Mesenteric fat pad (tissue), 1 donor: ENCODE data around the gene P2RY14. TPM values are rescaled to one million over a fixed set of nuclear protein-coding genes. Genes with fewer than 3 reads are reported as not detected.

ENCODE experiments used
- DNase-seq: peaks from one replicate; pipeline ENCODE4 v3.0.0-alpha.2; 2020; ENCODE audit warnings: low spot score
- total RNA-seq: library from RNA; stranded (reverse); fragmentation: NEBNext Ultra II Directional; extraction: Animal tissue kit (Norgen Biotek cat#: 25700); gene quantifications from one replicate; pipeline ENCODE4 v1.2.1, GENCODE V29; 2021
- donor health status: DM: yes; HTN: yes; CAD: no.

The P2RY14 gene
- total RNA-seq, 1 donor from 2014 or later, result 1.4 TPM

DNA sequence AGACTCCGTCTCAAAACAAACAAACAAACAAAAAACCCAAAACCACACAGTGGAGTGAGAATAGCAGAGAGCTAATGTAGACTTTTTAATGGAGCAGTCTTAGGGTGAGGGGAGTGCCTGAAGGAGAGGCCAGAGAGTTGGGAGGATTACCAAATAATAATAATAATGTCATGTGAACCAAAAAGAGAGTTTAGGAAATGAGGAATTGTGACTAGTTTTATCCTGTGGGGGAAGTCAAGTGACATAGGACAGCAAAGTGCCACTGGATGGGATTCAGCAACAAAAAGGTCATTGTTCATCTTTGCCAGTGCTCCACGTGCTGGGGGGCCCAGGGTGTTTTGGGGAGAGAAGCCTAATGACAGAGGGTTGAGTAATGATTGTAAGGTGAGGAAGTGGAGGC, 25.4 kb upstream of the P2RY14 start:
- no peak for DNase-seq

DNA sequence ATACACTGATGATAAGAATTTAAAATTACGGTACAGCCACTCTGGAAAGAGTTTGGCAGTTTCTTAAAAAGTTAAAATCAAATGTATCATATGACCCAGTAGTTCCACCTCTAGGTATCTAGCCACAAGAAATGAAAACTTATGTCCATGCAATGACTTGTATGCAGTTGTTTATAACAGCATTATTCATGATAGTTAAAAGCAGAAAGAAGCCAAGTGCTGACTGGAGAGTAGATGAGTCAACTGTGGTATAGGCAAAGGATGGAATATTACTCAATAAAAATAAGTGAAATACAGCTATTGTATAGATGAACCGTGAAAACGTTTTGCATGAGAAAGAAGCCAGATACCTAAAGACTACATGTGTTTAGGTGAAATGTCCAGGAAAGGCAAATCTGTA, 23.4 kb upstream of the P2RY14 start:
- no peak for DNase-seq

GRCh38 chr3:151300539-151300938, 22.2 kb upstream of the P2RY14 start:
- no peak for DNase-seq

DNA sequence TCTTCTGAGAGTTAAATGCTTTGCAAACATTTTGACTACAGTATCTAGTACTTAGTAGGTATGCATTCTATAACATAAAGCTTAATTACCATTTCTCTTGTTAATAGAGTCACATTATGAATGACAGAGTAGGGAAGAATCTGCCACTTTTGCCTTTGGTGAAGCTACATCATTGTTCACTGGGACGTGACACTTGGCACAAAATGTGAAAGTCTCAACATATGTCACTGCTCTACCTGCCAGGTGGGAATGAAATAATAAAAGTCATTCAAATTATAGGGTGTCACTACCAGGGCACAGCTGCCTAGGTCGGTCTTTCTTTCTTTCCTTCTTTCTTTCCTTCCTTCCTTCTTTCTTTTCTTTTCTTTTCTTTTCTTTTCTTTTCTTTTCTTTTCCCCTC, 20.7 kb upstream of the P2RY14 start:
- DNase-seq, result no peak

GRCh38 chr3:151297429-151297828, 19.1 kb upstream of the P2RY14 start:
- no peak for DNase-seq

- no peak for DNase-seq
Measured at GRCh38 chr3:151296226-151296625, 17.9 kb upstream of the P2RY14 start.

DNA sequence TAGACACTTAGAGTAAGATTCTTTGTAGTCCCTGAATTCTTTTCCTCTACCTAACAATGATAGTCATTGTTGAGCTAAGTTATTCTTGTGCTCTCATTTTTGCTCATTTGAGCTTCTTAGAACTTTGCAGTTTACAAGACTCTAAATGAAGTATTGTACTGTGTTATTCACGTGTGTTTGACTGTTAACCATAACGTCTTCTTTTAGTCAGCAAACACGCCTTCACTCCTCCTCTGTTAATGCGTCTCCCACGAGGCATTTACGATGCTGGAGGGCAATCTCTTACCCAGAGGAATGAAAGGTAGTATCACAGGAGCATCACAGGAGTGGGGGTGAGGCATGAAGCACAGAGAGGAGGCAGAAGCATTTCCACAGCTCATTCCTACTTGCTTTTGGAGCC, 14.8 kb upstream of the P2RY14 start:
- no peak for DNase-seq

DNA sequence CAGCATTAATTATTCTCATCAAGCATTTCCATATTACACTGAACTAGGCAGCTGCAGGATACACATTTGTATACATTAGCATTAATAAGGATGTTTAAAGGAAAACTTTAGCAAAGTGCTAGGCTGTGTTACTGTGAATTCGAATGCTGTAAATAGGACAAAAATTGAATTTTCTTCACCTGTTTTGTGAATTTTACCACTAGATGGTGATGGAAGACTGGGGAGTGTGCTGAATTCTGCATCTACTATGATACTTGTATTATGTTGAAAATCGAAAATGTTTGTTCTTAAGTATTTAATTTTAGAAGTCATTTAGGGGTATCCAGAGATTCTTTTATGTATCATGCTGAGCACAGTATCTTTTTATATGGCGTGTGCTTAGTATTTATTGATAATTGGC, 12.3 kb upstream of the P2RY14 start:
- no peak for DNase-seq

DNA sequence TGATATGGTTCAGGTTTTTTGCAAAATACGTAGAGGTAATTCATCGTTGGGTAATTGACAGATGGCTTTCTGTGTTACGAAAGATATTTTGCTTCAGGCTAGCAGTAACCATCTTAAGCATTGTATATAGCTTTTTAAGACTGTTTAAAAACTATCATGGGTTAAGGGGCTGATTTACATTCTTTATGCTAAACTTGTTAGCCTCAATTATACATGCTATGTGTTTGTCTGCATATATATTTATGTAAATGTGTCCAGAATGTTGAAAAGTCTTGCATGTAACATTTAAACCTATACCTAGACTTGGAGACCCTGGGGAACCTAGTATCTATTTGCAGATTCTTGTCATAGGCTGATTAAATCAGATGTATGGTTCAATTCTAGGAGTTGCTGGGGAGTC, 11.1 kb upstream of the P2RY14 start:
- DNase-seq, result no peak

DNA sequence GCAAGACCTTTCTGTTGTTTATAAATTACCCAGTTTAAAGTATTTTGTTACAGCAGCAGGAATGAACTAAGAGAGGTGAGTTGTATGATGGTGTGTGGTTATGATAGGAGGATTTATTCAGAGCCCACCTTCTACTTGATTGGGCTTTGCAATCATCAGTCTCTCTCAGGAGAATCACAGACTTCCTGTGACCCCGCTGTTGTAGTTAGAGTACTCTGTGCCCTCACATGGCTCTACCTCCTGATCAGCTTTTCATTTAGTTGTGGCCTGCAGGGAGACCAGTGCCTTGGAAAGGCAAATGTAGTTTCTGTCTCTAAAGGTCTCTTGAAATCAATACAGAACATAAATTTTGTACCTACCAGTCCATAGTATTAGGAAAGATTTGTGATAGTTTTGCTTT, 7.6 kb upstream of the P2RY14 start:
- no peak for DNase-seq

DNA sequence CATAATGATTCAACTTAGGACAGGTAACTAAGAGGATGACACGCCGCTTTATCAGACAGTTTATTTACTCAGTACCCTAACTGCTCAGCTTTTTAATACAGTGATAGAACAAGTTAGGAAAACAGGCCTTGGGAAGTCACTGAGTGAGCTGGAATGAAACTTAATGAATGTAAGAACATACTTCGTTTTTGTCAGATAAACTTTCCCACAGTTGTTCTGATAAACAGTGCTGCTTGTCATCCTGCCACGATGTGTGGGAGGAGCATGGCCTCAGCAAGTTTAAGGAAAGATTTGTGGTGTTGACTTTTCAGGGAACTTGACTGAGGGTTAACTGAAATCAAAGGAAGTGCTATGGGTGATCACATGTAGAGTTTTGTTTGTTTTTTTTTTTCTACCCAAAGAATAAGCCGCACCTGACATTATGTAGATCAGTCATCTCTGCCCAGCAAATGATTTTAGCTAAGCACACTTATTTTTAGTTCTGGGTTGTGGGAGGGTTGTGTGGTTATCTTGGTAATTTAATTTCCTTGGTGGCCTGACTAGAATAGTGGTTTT, 5.6 kb upstream of the P2RY14 start:
- no peak for DNase-seq

DNA sequence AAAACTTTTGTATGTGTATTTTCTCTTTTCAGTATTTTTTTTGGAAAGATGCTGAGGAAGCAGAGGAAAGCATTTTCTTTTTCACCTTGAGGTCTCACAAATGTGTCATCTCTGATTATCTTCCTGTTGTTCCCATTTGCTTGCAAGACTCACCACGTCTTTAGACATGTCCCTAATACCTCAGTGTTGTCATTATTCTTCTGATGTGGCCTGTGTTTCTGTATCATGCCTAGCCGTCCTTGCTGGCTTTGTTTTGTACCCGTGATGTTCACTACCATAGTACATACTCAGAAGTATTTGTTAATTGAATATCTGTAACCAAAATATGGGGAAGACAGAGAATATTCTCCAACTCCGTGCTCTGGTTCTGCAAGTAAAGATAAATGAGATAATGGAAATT, 5.0 kb upstream of the P2RY14 start:
- no peak for DNase-seq

DNA sequence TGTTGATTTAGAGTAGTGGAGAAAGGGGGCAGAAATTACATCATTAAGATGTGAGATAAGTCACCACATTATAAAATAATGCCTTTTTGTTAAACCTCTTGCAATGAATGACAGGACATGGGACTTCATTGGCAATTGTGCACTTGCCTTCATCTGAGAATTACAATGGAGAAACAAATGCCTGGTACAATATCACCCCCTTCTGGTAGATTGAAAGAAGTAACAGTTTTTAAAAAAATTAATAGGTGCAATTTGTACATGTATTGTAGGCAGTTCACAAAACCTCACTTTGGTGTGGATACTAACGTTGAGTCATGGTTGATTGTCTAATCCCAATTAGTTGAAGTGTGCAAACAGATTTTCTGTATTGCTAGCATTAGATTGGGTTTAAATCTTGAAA, 4.6 kb upstream of the P2RY14 start:
- no peak for DNase-seq

DNA sequence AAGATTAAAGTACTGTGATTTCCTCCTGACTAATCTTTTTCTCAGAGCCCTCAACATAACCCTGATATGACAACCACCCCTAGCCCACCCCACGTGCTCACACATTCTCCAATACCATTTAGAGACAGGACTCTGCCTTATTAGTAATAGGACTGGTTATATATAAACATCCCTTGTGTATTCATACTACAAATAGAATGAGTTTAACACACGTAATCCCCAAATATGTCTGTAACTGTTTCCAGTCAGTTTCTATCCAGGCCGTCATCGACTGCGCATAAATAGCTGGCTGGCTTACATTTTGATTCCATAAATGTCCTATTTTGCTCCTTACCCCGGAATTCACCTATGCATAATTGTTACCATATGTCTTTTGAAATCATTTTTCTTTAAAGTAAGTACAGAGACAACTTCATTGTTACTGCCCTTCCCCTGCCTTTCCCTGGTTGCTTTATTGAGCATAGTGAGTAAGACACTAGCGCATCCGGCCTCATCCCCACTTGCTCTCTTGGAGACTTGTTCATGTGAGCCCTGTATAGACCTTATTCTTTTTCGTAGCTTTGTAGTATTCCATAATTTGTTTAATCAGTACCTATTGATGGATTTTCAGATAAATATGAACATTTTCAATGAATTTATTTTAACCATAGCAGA, 3.5 kb upstream of the P2RY14 start:
- DNase-seq, result no peak

DNA sequence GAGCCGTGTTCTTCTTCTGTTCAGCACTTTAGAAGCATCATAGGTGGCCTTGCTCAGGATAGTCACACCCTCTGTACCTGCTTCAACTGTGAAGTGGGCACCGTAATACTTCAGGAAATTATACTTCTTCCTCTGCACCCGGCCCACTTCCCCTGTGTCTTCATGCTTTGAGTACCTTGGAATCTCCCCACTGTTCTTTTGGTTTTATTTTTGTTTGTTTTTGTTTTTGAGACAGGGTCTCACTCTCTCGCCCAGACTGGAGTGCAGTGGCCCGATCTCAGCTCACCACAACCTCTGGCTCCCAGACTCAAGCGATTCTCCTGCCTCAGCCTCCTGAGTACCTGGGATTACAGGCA, 1.7 kb downstream of the P2RY14 start:
- DNase-seq, result no peak

- DNase-seq, result no peak
Measured at GRCh38 chr3:151276038-151276686, 2.2 kb downstream of the P2RY14 start.

DNA sequence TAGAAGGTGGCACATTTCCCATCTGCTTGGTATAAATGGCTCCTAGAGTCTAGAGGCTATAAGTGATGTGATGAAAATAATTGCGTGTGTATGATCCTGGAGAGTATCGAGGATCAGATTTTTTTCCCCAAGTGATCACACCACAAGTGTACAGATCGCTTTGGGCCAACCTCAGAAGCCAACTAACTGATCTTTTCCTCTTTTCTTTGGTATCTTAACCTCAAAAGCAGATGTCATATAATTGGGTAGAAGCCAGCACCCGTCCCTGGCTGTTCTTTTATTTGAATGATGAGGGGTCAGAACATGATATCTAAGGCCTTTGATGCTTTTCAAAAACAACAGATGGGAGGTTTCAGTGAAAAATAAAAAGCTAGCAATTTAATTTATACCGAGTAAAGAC, 3.3 kb downstream of the P2RY14 start:
- DNase-seq, result no peak

DNA sequence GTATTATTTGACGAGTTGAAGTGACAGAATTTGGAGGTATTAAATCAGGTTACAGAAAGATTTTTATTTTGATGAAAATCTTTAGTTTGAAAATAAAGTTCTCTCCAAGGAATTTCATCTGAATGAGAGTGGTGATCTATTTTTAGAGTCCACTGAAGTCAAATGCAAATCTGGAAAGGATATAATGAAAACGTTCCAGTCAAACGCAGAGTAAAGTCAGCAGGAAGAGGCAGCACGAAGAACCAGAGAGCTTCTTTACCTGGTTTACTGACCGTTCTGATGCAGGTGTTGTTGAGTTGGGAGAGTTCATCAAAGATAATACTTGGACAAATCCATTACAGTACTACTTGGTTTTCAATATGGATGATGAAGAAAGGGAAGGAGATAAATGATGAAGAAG, 8.7 kb downstream of the P2RY14 start:
- no peak for DNase-seq

GRCh38 chr3:151268267-151269235, 9.8 kb downstream of the P2RY14 start:
- no peak for DNase-seq

- no peak for DNase-seq
Measured at GRCh38 chr3:151267066-151267465, 11.3 kb downstream of the P2RY14 start.

GRCh38 chr3:151265866-151266265, 12.5 kb downstream of the P2RY14 start:
- DNase-seq, result no peak

DNA sequence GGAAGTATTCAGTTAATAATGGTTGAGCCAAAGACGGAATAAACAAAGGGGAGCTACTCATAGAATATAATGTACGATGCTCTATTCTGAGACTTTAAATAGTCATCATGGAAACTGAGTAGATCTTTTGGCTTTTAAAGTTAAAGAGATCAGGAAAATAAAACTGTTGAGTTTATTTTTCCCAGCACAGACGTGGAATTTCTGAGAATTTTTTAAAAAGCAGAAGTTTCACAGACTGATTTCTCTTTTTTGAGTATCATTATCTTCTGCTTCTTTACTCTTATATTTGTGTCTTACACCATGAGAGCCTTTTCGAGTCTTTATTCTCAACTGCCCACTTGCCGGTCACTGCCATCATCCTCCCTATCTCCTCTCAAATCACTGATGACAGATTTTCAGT, 13.2 kb downstream of the P2RY14 start:
- DNase-seq, result no peak
